Stimulated activated CD4-positive, alpha-beta T cell treated with anti-CD3 and anti-CD28 coated beads, Interleukin-4, amount 100 ng/mL, for 4 hours (primary cell): ENCODE results near the gene DDX50.

ENCODE experiments used
- DNase-seq, 2 experiments: peaks; one replicate each; pipeline ENCODE4 v3.0.0-alpha.2; 2020

The DDX50 gene

DNA sequence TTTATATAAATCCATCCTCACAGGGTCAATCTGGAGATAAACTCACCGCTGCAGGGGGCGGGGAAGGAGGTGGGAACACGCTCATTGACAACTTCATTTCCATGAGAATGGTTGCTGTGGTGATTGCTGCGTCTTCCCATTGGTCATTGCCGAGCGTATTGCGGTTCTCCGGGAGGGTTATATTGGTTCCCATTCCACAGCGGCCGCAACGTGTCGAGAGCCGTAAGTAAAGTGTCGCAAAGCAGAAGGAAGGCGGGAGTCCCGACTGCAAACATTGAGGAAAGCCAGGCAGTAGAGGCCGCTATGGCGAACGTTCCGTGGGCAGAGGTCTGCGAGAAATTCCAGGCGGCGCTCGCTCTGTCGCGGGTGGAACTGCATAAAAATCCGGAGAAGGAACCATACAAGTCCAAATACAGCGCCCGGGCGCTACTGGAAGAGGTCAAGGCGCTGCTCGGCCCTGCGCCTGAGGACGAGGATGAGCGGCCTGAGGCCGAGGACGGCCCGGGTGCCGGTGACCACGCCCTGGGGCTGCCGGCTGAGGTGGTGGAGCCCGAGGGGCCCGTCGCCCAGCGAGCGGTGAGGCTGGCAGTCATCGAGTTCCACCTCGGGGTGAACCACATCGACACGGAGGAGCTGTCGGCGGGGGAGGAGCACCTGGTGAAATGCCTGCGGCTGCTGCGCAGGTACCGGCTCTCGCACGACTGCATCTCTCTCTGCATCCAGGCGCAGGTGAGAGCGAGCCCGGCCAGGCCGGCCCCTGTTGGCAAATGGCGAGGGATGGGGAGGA, 87.6 kb downstream of the DDX50 start, which contains the start of gene KIFBP:
KIFBP (plus strand) TSS at position 274 of the 787 bp plus-strand sequence; CDS start at position 304, 30 bp downstream.
- peak; percentile 64 to 75 for DNase-seq

DNA sequence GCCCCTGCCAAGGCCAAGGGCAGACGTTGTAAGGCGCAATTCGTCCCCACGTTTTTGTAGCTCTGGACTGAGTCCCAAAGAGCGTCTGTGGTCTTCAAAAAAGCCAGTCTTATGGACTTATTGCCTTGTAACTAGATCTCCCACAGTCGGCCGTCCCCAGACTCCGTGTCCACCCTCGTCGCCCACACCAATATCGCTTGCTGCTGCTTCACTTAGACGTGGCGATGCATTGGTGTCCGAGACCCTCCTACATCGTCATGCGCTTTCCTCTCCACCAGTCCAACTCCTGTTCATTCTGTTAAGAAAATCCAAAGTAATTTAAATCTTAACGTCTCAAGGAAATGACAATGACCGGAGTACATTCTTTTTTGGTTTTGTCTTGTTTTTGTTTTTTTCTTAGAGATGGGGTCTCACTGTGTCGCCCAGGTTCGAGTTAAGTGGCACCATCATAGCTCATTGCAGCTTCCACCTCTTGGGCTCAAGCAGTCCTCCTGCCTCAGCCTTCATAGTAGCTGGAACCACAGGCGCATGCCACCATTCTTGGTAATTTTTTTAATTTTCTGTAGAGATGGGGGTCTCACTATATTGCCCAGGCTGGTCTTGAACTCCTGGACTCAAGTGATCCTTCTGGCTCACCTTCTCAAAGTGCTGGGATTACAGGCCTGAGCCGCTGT, 88.3 kb downstream of the DDX50 start:
- DNase-seq: no peak

DNA sequence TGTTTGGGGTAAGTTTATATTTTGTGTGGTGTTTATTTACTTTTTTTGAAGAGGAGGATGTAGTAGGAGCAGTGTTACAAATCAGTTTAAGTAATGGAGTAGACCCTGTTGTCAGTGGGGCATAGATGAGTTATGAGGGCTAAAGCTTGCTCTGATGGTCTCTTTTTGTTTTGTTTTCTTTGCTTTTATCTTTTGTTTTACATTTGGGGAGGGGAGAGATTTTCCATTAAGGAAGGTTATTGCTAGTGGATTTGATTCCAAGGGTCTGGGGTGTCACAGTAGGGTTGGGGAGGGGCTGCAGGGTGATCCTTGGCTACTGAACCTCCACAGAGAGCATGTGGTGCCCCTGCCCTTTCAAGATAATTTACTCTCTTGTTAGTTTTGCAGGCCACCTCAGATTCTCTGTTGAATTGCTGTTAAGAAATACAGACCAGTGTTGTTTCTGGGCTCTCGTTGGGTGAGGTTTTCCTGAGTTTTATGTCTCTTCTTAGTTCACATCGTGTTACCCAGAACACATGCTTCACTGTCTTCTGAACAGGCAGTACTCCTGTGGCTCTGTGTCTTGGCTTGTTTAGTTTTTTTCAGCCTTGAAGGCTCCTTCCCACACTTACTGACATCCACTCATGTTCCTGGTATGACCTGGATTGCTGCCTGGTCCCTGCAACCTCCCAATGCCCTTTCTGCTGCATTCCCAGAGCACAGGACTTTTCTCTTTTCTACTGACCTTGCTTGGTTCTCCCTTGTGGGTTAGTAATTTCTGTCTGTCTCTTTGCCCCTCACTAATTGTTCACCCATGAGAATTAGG, 91.7 kb downstream of the DDX50 start:
- DNase-seq: no peak
